Effector memory CD4-positive, alpha-beta T cell (primary cell): ENCODE data around the gene TELO2.

Experiments
- DNase-seq, 3 donors: peaks; one replicate each; pipeline ENCODE4 v3.0.0-alpha.2; 2020
- H3K27ac ChIP-seq: 2 replicates; pipeline ENCODE4 v1.7.0; 2013; ENCODE audit warnings: mild to moderate bottlenecking, low read length, moderate library complexity; ENCODE audit not compliant: insufficient read depth, poor library complexity, severe bottlenecking
- H3K27me3 ChIP-seq: replicated peaks from 2 replicates; pipeline ENCODE4 v1.7.0; 2013; ENCODE audit warnings: mild to moderate bottlenecking, low read length; ENCODE audit not compliant: insufficient read depth, control insufficient read depth, poor library complexity, severe bottlenecking
- H3K36me3 ChIP-seq: 2 replicates; pipeline ENCODE4 v1.7.0; 2013; ENCODE audit warnings: mild to moderate bottlenecking, low read length, moderate library complexity; ENCODE audit not compliant: control insufficient read depth, insufficient read depth
- H3K4me1 ChIP-seq: 2 replicates; pipeline ENCODE4 v1.7.0; 2013; ENCODE audit warnings: low read length, mild to moderate bottlenecking; ENCODE audit not compliant: control insufficient read depth, insufficient read depth, poor library complexity, severe bottlenecking
- H3K4me3 ChIP-seq: 2 replicates; pipeline ENCODE4 v1.7.0; 2013; ENCODE audit warnings: low read length, low read depth, mild to moderate bottlenecking; ENCODE audit not compliant: insufficient read depth, poor library complexity, severe bottlenecking
- H3K9me3 ChIP-seq: 2 replicates; pipeline ENCODE4 v1.7.0; 2013; ENCODE audit warnings: mild to moderate bottlenecking, low read length, moderate library complexity; ENCODE audit not compliant: control insufficient read depth

TELO2 gene

GRCh38 chr16:1457489-1458245 lies 35.5 kb upstream of the TELO2 start:
- Histone ChIP-seq H3K36me3 (peaks cover 40% of the 10 kb centered on the region), H3K9me3 (no peaks in the 10 kb centered on the region), H3K4me1 (no peaks in the 10 kb centered on the region), H3K27ac (no peak overlapping the region), H3K4me3 (no peak overlapping the region), H3K27me3 (no peaks in the 10 kb centered on the region)
- no peak for DNase-seq

- no peaks in the 10 kb centered on the region for H3K4me1 ChIP-seq
- no peak overlapping the region for H3K4me3 ChIP-seq
- DNase-seq, result no peak
- H3K9me3 ChIP-seq, result no peaks in the 10 kb centered on the region
- no peak overlapping the region for H3K27ac ChIP-seq
- H3K36me3 ChIP-seq, result peaks cover 42% of the 10 kb centered on the region
- H3K27me3 ChIP-seq, result no peaks in the 10 kb centered on the region
These were observed 34.7 kb upstream of the TELO2 start for GRCh38 chr16:1458336-1458976.

GRCh38 chr16:1458977-1459341 lies 34.2 kb upstream of the TELO2 start:
- H3K4me3 ChIP-seq, result no peak overlapping the region
- H3K9me3 ChIP-seq, result no peaks in the 10 kb centered on the region
- no peaks in the 10 kb centered on the region for H3K4me1 ChIP-seq
- no peak overlapping the region for H3K27ac ChIP-seq
- no peaks in the 10 kb centered on the region for H3K27me3 ChIP-seq
- DNase-seq, result no peak
- peaks cover 37% of the 10 kb centered on the region for H3K36me3 ChIP-seq

GRCh38 chr16:1459967-1460366 lies 33.2 kb upstream of the TELO2 start:
- Histone ChIP-seq H3K4me1 (no peaks in the 10 kb centered on the region), H3K27ac (no peak overlapping the region), H3K36me3 (peaks cover 31% of the 10 kb centered on the region), H3K27me3 (no peaks in the 10 kb centered on the region), H3K4me3 (no peak overlapping the region), H3K9me3 (no peaks in the 10 kb centered on the region)
- DNase-seq, result no peak

GRCh38 chr16:1460602-1461138 lies 32.5 kb upstream of the TELO2 start:
- H3K9me3 ChIP-seq, result no peaks in the 10 kb centered on the region
- H3K27me3 ChIP-seq, result no peaks in the 10 kb centered on the region
- no peak for DNase-seq
- H3K4me1 ChIP-seq, result no peaks in the 10 kb centered on the region
- H3K27ac ChIP-seq, result no peak overlapping the region
- H3K4me3 ChIP-seq, result no peak overlapping the region
- peaks cover 28% of the 10 kb centered on the region for H3K36me3 ChIP-seq

- DNase-seq, result no peak
- no peaks in the 10 kb centered on the region for H3K27me3 ChIP-seq
- H3K9me3 ChIP-seq, result no peaks in the 10 kb centered on the region
- H3K27ac ChIP-seq, result no peak overlapping the region
- H3K36me3 ChIP-seq, result peaks cover 24% of the 10 kb centered on the region
- H3K4me3 ChIP-seq, result no peak overlapping the region
- no peaks in the 10 kb centered on the region for H3K4me1 ChIP-seq
These were observed 32.0 kb upstream of the TELO2 start for GRCh38 chr16:1461146-1461545.

- DNase-seq, result no peak
- Histone ChIP-seq H3K4me1 (no peaks in the 10 kb centered on the region), H3K36me3 (peaks cover 20% of the 10 kb centered on the region), H3K9me3 (no peaks in the 10 kb centered on the region), H3K27me3 (no peaks in the 10 kb centered on the region), H3K4me3 (no peak overlapping the region), H3K27ac (no peak overlapping the region)
These were observed 28.8 kb upstream of the TELO2 start for GRCh38 chr16:1464196-1464893.

- H3K9me3 ChIP-seq, result no peaks in the 10 kb centered on the region
- no peaks in the 10 kb centered on the region for H3K4me1 ChIP-seq
- H3K27ac ChIP-seq, result no peak overlapping the region
- no peaks in the 10 kb centered on the region for H3K27me3 ChIP-seq
- H3K4me3 ChIP-seq, result no peak overlapping the region
- no peak for DNase-seq
- peaks cover 20% of the 10 kb centered on the region for H3K36me3 ChIP-seq
These were observed 28.1 kb upstream of the TELO2 start for GRCh38 chr16:1464894-1465566.

- peaks cover 15% of the 10 kb centered on the region for H3K36me3 ChIP-seq
- no peaks in the 10 kb centered on the region for H3K27me3 ChIP-seq
- H3K4me3 ChIP-seq, result no peak overlapping the region
- H3K9me3 ChIP-seq, result no peaks in the 10 kb centered on the region
- DNase-seq, result no peak
- H3K4me1 ChIP-seq, result no peaks in the 10 kb centered on the region
- no peak overlapping the region for H3K27ac ChIP-seq
These were observed 27.6 kb upstream of the TELO2 start for GRCh38 chr16:1465567-1465915.
